GM23338 (cell line): Measurements from ENCODE around the gene NGDN. TPM values are rescaled to one million over a fixed set of nuclear protein-coding genes. Genes with fewer than 3 reads are reported as not detected.

Experiments used
- ATAC-seq: fragments of 200-7000 bp; cut with Tn5 transposase; 3 replicates; pipeline ENCODE4 v1.9.1; 2020
- DNase-seq: peaks from one replicate; pipeline ENCODE4 v3.0.0-alpha.2; 2015; ENCODE audit warnings: low spot score
- H2AFZ ChIP-seq: fragments of 200-600 bp; sonication (generic); 2 replicates; pipeline ENCODE4 v1.8.0; 2016; ENCODE audit warnings: antibody characterized with exemption, mild to moderate bottlenecking, moderate library complexity
- H3F3A ChIP-seq: fragments of 200-600 bp; sonication (generic); replicated peaks from 2 replicates; pipeline ENCODE4 v1.8.0; 2017; ENCODE audit warnings: antibody characterized with exemption, mixed run types, low read depth
- H3K27ac ChIP-seq: fragments of 200-600 bp; sonication (generic); 2 replicates; pipeline ENCODE4 v1.6.1; 2016; ENCODE audit warnings: low read depth
- H3K27me3 ChIP-seq: fragments of 200-600 bp; sonication (generic); 2 replicates; pipeline ENCODE4 v1.8.0; 2016; ENCODE audit warnings: mild to moderate bottlenecking, mixed run types, moderate library complexity; ENCODE audit not compliant: insufficient read depth
- H3K36me3 ChIP-seq: fragments of 200-600 bp; sonication (generic); 2 replicates; pipeline ENCODE4 v1.8.0; 2016; ENCODE audit warnings: mild to moderate bottlenecking; ENCODE audit not compliant: insufficient read depth
- H3K4me1 ChIP-seq: fragments of 200-600 bp; sonication (generic); 2 replicates; pipeline ENCODE4 v1.8.0; 2016; ENCODE audit warnings: mild to moderate bottlenecking, moderate library complexity; ENCODE audit not compliant: insufficient read depth
- H3K4me2 ChIP-seq: fragments of 200-600 bp; sonication (generic); 2 replicates; pipeline ENCODE4 v1.7.1; 2017; ENCODE audit warnings: mixed run types
- H3K4me3 ChIP-seq: fragments of 200-600 bp; sonication (generic); 2 replicates; pipeline ENCODE4 v1.6.1; 2016; ENCODE audit warnings: mixed run types
- H3K79me2 ChIP-seq: fragments of 200-600 bp; sonication (generic); replicated peaks from 2 replicates; pipeline ENCODE4 v1.8.0; 2017; ENCODE audit warnings: mild to moderate bottlenecking; ENCODE audit not compliant: insufficient read depth
- H3K9me2 ChIP-seq: fragments of 200-600 bp; sonication (generic); 2 replicates; pipeline ENCODE4 v1.8.0; 2017; ENCODE audit not compliant: insufficient read depth
- H4K20me1 ChIP-seq: fragments of 200-600 bp; sonication (generic); replicated peaks from 2 replicates; pipeline ENCODE4 v1.8.0; 2017; ENCODE audit warnings: mild to moderate bottlenecking; ENCODE audit not compliant: insufficient read depth
- H3K27ac Mint-ChIP-seq: 2 replicates; pipeline ENCODE4 v1.8.0; 2020; ENCODE audit warnings: inconsistent platforms, mild to moderate bottlenecking, moderate library complexity, mixed read lengths
- H3K27me3 Mint-ChIP-seq: 3 replicates; pipeline ENCODE4 v1.8.0; 2022; ENCODE audit warnings: low read depth, mild to moderate bottlenecking, moderate library complexity, mixed read lengths, inconsistent platforms; ENCODE audit not compliant: insufficient read depth, poor library complexity
- H3K36me3 Mint-ChIP-seq: 3 replicates; pipeline ENCODE4 v1.8.0; 2021; ENCODE audit warnings: low read depth, mild to moderate bottlenecking, inconsistent platforms, moderate library complexity, mixed read lengths
- H3K4me1 Mint-ChIP-seq: 3 replicates; pipeline ENCODE4 v1.8.0; 2020; ENCODE audit warnings: mild to moderate bottlenecking, inconsistent platforms, mixed read lengths
- H3K4me3 Mint-ChIP-seq: 3 replicates; pipeline ENCODE4 v1.8.0; 2021; ENCODE audit warnings: moderate library complexity, mild to moderate bottlenecking, inconsistent platforms, mixed read lengths
- H3K9me3 Mint-ChIP-seq: 3 replicates; pipeline ENCODE4 v1.8.0; 2020; ENCODE audit warnings: moderate library complexity, mild to moderate bottlenecking, inconsistent platforms, mixed read lengths
- CREB1 ChIP-seq: fragments of 250-450 bp; sonication (Bioruptor Pico); IDR thresholded peaks from 2 replicates; pipeline ENCODE4 v1.5.0; 2020; ENCODE audit warnings: low read depth, mild to moderate bottlenecking, moderate library complexity
- CTCF ChIP-seq, 2 experiments: fragments of 200-600 bp in 1 of 2; sonication (generic) in 1 of 2; conservative IDR thresholded peaks; 2 replicates each; pipeline versions ENCODE4 v1.5.1 to v1.6.1; 2016 to 2017; ENCODE audit warnings: antibody characterized with exemption in 2 of 2, low read depth in 2 of 2, mild to moderate bottlenecking in 2 of 2, moderate library complexity in 1 of 2
- ETS1 ChIP-seq: IDR thresholded peaks from 2 replicates; pipeline ENCODE4 v1.6.1; 2016; ENCODE audit warnings: antibody characterized with exemption
- JUNB ChIP-seq: IDR thresholded peaks from one replicate; pipeline ENCODE4 v1.6.1; 2016; ENCODE audit warnings: antibody characterized with exemption; ENCODE audit not compliant: unreplicated experiment
- NANOG ChIP-seq: IDR thresholded peaks from 2 replicates; pipeline ENCODE4 v1.6.1; 2016; ENCODE audit warnings: antibody characterized with exemption, borderline replicate concordance
- POLR2AphosphoS5 ChIP-seq: IDR thresholded peaks from 2 replicates; pipeline ENCODE4 v1.6.1; 2016; ENCODE audit warnings: antibody characterized with exemption, low read depth
- REST ChIP-seq: IDR thresholded peaks from one replicate; pipeline ENCODE4 v1.6.1; 2018; ENCODE audit warnings: antibody characterized with exemption; ENCODE audit not compliant: unreplicated experiment
- ZNF114 ChIP-seq: fragments of 250-450 bp; sonication (Bioruptor Pico); IDR thresholded peaks from 2 replicates; pipeline ENCODE4 v1.5.0; 2020; ENCODE audit warnings: mild to moderate bottlenecking, moderate library complexity
- ZNF331 ChIP-seq: fragments of 250-450 bp; sonication (Bioruptor Pico); IDR thresholded peaks from 2 replicates; pipeline ENCODE4 v1.5.0; 2020; ENCODE audit warnings: low read depth, mild to moderate bottlenecking, moderate library complexity
- ZNF462 ChIP-seq: fragments of 250-450 bp; sonication (Bioruptor Pico); IDR thresholded peaks from 2 replicates; pipeline ENCODE4 v1.5.0; 2020; ENCODE audit warnings: mild to moderate bottlenecking, moderate library complexity
- long read RNA-seq: library from polyadenylated mRNA; unstranded; transcript quantifications from one replicate; pipeline ENCODE4 v2.0.0, GENCODE V29; 2020; ENCODE audit not compliant: unreplicated experiment
- polyA plus RNA-seq: library from polyadenylated mRNA; unstranded; fragments of >200 nt; fragmentation: Nextera tagmentation; extraction: Ambion mirVana; gene quantifications from 2 replicates; pipeline ENCODE4 v1.2.1, GENCODE V29; 2016
- total RNA-seq: library from RNA; depleted of rRNA; stranded (reverse); fragments of >200 nt; shearing (Covaris generic); gene quantifications from 2 replicates; pipeline ENCODE4 v1.2.3, GENCODE V29; 2014; rRNA removed

Gene NGDN
- 48.6 and 67.1 TPM in 2 replicates for total RNA-seq
- polyA plus RNA-seq: 81.6 and 90.8 TPM in 2 replicates
- long read RNA-seq, transcript NGDN-202 (11 exons, 1,143 nt): major isoform, 59 of 78 reads
- long read RNA-seq, partial matches to known transcripts: 15 of 78 reads
- long read RNA-seq, other reads (novel, unspliced or antisense): 4 of 78 reads

- Histone ChIP-seq H3K79me2 (peaks cover 17% of the 10 kb centered on the region), H4K20me1 (no peaks in the 10 kb centered on the region), H3K4me1 (peaks cover 4% of the 10 kb centered on the region; the same call in 1 of the 2 replicates), H3K27ac (peak within 1 kb of the TSS; percentile 39), H3K4me3 (peak within 1 kb of the TSS; percentile 73), H3F3A (peaks cover 7% of the 10 kb centered on the region; the same call in 1 of the 2 replicates), H2AFZ (peak within 1 kb of the TSS; percentile 1; the same call in 1 of the 2 replicates), H3K9me2 (0 out of 2 replicates have a peak, but pooled peaks cover 3% of the 10 kb centered on the region), H3K27me3 (no peaks in the 10 kb centered on the region), H3K36me3 (peaks cover 27% of the 10 kb centered on the region), H3K4me2 (peak within 1 kb of the TSS; percentile 99)
- H3K27me3 Mint-ChIP-seq: peaks cover 2% of the 10 kb centered on the region
- ATAC-seq: peak; percentile 96
- H3K4me1 Mint-ChIP-seq: peaks cover 6% of the 10 kb centered on the region; the same call in 1 of the 3 replicates
- no peak within 1 kb of the TSS for H3K4me3 Mint-ChIP-seq
- peak; percentile 99 for DNase-seq
- TF ChIP-seq ETS1 (peak; percentile 51; the same call in 1 of the 2 replicates), ZNF331 (CRISPR knock-in tag) (no peak), JUNB (no peak), REST (peak; percentile 11), NANOG (no peak), CREB1 (peak; percentile 94), ZNF114 (peak; percentile 93; the same call in 1 of the 2 replicates), POLR2AphosphoS5 (peak; percentile 44; the same call in 1 of the 2 replicates), ZNF462 (CRISPR knock-in tag) (no peak), CTCF (conservative IDR thresholded peaks at IDR 0.05; ENCODE audit: low read depth in 2 of 2) (peak; percentile 65 to 81)
- no peaks in the 10 kb centered on the region for H3K9me3 Mint-ChIP-seq
- H3K27ac Mint-ChIP-seq: no peak within 1 kb of the TSS
- H3K36me3 Mint-ChIP-seq: peaks cover 34% of the 10 kb centered on the region
Measured at GRCh38 chr14:23469127-23469905, at the start of gene NGDN. Gene NGDN (plus strand): TSS chr14:23469703. CDS start chr14:23469716, 13 bp downstream.
